ENCODE data around the gene MFRP. TPM values are rescaled to one million over a fixed set of nuclear protein-coding genes. Genes with fewer than 3 reads are reported as not detected.

The MFRP gene
- total and polyA plus RNA-seq, 10 of the 15 experiments (the other 5 are each of a cell fraction or from before 2014, with no cell fraction given): not detected

- TF ChIP-seq E2F4 (IDR thresholded peaks at IDR 0.05; ENCODE audit: low read depth, low read length) (no peak), STAT3 (IDR thresholded peaks at IDR 0.05; ENCODE audit: low read depth, low read length) (no peak), TCF12 (IDR thresholded peaks at IDR 0.05; ENCODE audit: low read depth, low read length) (no peak), MYB (IDR thresholded peaks at IDR 0.05; ENCODE audit: borderline replicate concordance, low read depth, low read length) (no peak), PAX8 (IDR thresholded peaks at IDR 0.05) (no peak), HDAC2 (IDR thresholded peaks at IDR 0.05) (no peak), ZBED1 (IDR thresholded peaks at IDR 0.05; ENCODE audit: borderline replicate concordance) (no peak), CHD4 (IDR thresholded peaks at IDR 0.05) (no peak), ATF2 (IDR thresholded peaks at IDR 0.05; ENCODE audit: low read length) (no peak), CUX1 (IDR thresholded peaks at IDR 0.05; ENCODE audit: insufficient replicate concordance, low read depth, low read length) (no peak), MTA2 (IDR thresholded peaks at IDR 0.05; ENCODE audit: low read depth) (no peak), FOS (IDR thresholded peaks at IDR 0.05; ENCODE audit: borderline replicate concordance, extremely low read depth, insufficient read length) (no peak), EP300 (IDR thresholded peaks at IDR 0.05; ENCODE audit: borderline replicate concordance in 1 of 2, control insufficient read depth in 1 of 2, low read depth in 2 of 2, low read length in 2 of 2) (no peak), CBX5 (IDR thresholded peaks at IDR 0.05; ENCODE audit: low read depth) (no peak), CBFB (IDR thresholded peaks at IDR 0.05; ENCODE audit: low read depth) (no peak), ZNF207 (IDR thresholded peaks at IDR 0.05; ENCODE audit: borderline replicate concordance) (no peak), RUNX3 (IDR thresholded peaks at IDR 0.05; ENCODE audit: low read length) (peak; percentile 30; the same call in 1 of the 2 replicates), MYC (IDR thresholded peaks at IDR 0.05; ENCODE audit: insufficient read depth, insufficient read length, insufficient replicate concordance, low read length, severe bottlenecking) (no peak), BACH1 (IDR thresholded peaks at IDR 0.05; ENCODE audit: borderline replicate concordance) (no peak), YY1 (IDR thresholded peaks at IDR 0.05; ENCODE audit: low read depth, low read length) (0 out of 2 replicates have a peak, but pooled peaks have one; percentile 8), PKNOX1 (IDR thresholded peaks at IDR 0.05) (no peak), RAD21 (IDR thresholded peaks at IDR 0.05; ENCODE audit: insufficient read depth, low read depth, low read length) (no peak), POLR2AphosphoS2 (IDR thresholded peaks at IDR 0.05; ENCODE audit: low read depth, low read length) (0 out of 2 replicates have a peak, but pooled peaks have one; percentile 27)
Measured at GRCh38 chr11:119320776-119321524, 25.6 kb downstream of the MFRP start (continued).
